Neuronal stem cell (in vitro differentiated cells): Measurements from ENCODE around the gene EDDM13.
"Not testable (repeated sequence)": the region's sequence is repeated elsewhere in the genome, so short reads cannot be mapped to it uniquely, and the experiment has no call there.

Source experiments
- DNase-seq: peaks from one replicate; pipeline ENCODE4 v3.0.0-alpha.2; 2013; ENCODE audit warnings: low spot score
- H2AFZ ChIP-seq: one replicate; pipeline ENCODE4 v1.6.1; 2013; ENCODE audit warnings: mild to moderate bottlenecking, low read length, inconsistent platforms
- H2AK5ac ChIP-seq: 2 replicates; pipeline ENCODE4 v1.6.1; 2013; ENCODE audit warnings: low read depth, mild to moderate bottlenecking, inconsistent platforms, low read length, moderate library complexity, mixed read lengths
- H2BK120ac ChIP-seq: 2 replicates; pipeline ENCODE4 v1.6.1; 2013; ENCODE audit warnings: low read depth, mild to moderate bottlenecking, inconsistent platforms, low read length, moderate library complexity, mixed read lengths
- H2BK12ac ChIP-seq: one replicate; pipeline ENCODE4 v1.6.1; 2013; ENCODE audit warnings: low read length, inconsistent platforms
- H2BK15ac ChIP-seq: 2 replicates; pipeline ENCODE4 v1.6.1; 2013; ENCODE audit warnings: mild to moderate bottlenecking, low read length, inconsistent platforms, mixed read lengths
- H2BK5ac ChIP-seq: one replicate; pipeline ENCODE4 v1.6.1; 2013; ENCODE audit warnings: inconsistent platforms, mild to moderate bottlenecking, low read length, moderate library complexity
- H3K14ac ChIP-seq: one replicate; pipeline ENCODE4 v1.6.1; 2013; ENCODE audit warnings: low read length, inconsistent platforms
- H3K18ac ChIP-seq: 2 replicates; pipeline ENCODE4 v1.6.1; 2013; ENCODE audit warnings: low read length, inconsistent platforms
- H3K23ac ChIP-seq: 2 replicates; pipeline ENCODE4 v1.6.1; 2013; ENCODE audit warnings: low read depth, mild to moderate bottlenecking, mixed read lengths, low read length, inconsistent platforms; ENCODE audit not compliant: poor library complexity
- H3K27ac ChIP-seq: replicated peaks from 3 replicates; pipeline ENCODE4 v1.5.1; 2013; ENCODE audit warnings: low read length, inconsistent platforms
- H3K27me3 ChIP-seq, 3 experiments: 2 replicates each; pipeline ENCODE4 v1.6.1; 2013; ENCODE audit warnings: low read length in 3 of 3, mild to moderate bottlenecking in 2 of 3, inconsistent platforms in 1 of 3, low read depth in 1 of 3, mixed read lengths in 1 of 3, moderate library complexity in 1 of 3; ENCODE audit not compliant: control insufficient read depth in 3 of 3, insufficient read depth in 3 of 3
- H3K36me3 ChIP-seq, 2 donors: replicated peaks in 1 of 2; 2 replicates each; pipeline ENCODE4 v1.6.1; 2013; ENCODE audit warnings: low read length in 2 of 2; ENCODE audit not compliant: control insufficient read depth in 2 of 2, insufficient read depth in 2 of 2
- H3K4ac ChIP-seq: 2 replicates; pipeline ENCODE4 v1.6.1; 2013; ENCODE audit warnings: inconsistent platforms, mild to moderate bottlenecking, low read length, moderate library complexity
- H3K4me1 ChIP-seq, 2 donors: 1 replicate in 1 of 2; 2 replicates in 1 of 2; pipeline ENCODE4 v1.6.1; 2013; ENCODE audit warnings: low read length in 2 of 2, low read depth in 1 of 2; ENCODE audit not compliant: control insufficient read depth in 2 of 2, insufficient read depth in 1 of 2
- H3K4me2 ChIP-seq: one replicate; pipeline ENCODE4 v1.6.1; 2013; ENCODE audit warnings: mild to moderate bottlenecking, low read length, inconsistent platforms; ENCODE audit not compliant: insufficient read depth, poor library complexity, severe bottlenecking
- H3K4me3 ChIP-seq, 2 donors: 2 replicates each; pipeline ENCODE4 v1.5.1; 2013; ENCODE audit warnings: low read length in 2 of 2, mild to moderate bottlenecking in 2 of 2, inconsistent platforms in 1 of 2, moderate library complexity in 1 of 2
- H3K79me1 ChIP-seq: one replicate; pipeline ENCODE4 v1.6.1; 2013; ENCODE audit warnings: low read depth, mild to moderate bottlenecking, inconsistent platforms, low read length, moderate library complexity
- H3K9ac ChIP-seq: one replicate; pipeline ENCODE4 v1.6.1; 2013; ENCODE audit warnings: mild to moderate bottlenecking, low read depth, low read length, inconsistent platforms; ENCODE audit not compliant: poor library complexity
- H3K9me3 ChIP-seq, 2 donors: replicated peaks in 1 of 2; 2 replicates each; pipeline versions ENCODE3 to v1.6.1; 2013; ENCODE audit warnings: low read length in 2 of 2, mild to moderate bottlenecking in 2 of 2, inconsistent platforms in 1 of 2, low read depth in 1 of 2, mixed read lengths in 1 of 2, moderate library complexity in 1 of 2; ENCODE audit not compliant: control insufficient read depth in 2 of 2, insufficient read depth in 1 of 2
- H4K8ac ChIP-seq: one replicate; pipeline ENCODE4 v1.6.1; 2013; ENCODE audit warnings: low read depth, mild to moderate bottlenecking, inconsistent platforms, low read length, moderate library complexity
- H4K91ac ChIP-seq: one replicate; pipeline ENCODE4 v1.6.1; 2013; ENCODE audit warnings: low read length, low read depth, mild to moderate bottlenecking, inconsistent platforms; ENCODE audit not compliant: poor library complexity
- WGBS, 2 donors: extraction: QIAGEN DNeasy Blood & Tissue Kit; methylation state at CpG; one replicate each; pipeline ENCODE4 v1.1.7; 2013; ENCODE audit warnings: missing lambda C conversion rate in 2 of 2, mixed read lengths in 1 of 2; ENCODE audit not compliant: insufficient read length in 2 of 2, insufficient replicate concordance in 1 of 2; ENCODE audit errors: extremely low coverage in 2 of 2; 5-methylcytosine and 5-hydroxymethylcytosine counted together

The EDDM13 gene

DNA sequence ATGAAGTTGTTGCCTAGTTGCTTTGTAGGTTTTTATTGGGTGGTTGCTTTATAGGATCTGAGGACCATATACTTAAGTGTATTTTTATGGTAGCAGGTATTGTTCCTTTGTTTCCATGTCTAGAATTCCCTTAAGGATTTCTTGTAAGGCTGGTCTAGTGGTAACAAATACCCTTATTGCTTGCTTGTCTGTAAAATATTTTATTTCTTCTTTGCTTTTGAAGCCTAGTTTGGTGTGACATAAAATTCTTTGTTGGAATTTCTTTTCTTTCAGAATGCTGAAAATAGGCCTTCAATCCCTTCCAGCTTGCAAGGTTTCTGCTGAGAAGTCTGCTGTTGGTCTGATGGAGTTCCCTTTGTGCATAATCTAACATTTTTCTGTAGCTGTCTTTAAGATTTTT lies 60.1 kb downstream of the EDDM13 start:
- Histone ChIP-seq H2BK5ac (no peak overlapping the region), H4K8ac (no peak overlapping the region), H2BK120ac (no peak overlapping the region), H3K4me1 (no peaks in the 10 kb centered on the region), H3K18ac (no peak overlapping the region), H2BK12ac (no peak overlapping the region), H3K79me1 (no peaks in the 10 kb centered on the region), H3K27me3 (no peaks in the 10 kb centered on the region), H3K23ac (no peak overlapping the region), H3K4me3 (no peak overlapping the region), H3K4ac (no peak overlapping the region), H3K9me3 (peaks cover 5 to 9% of the 10 kb centered on the region in 2 donors), H3K4me2 (no peak overlapping the region), H3K27ac (no peak overlapping the region), H4K91ac (no peak overlapping the region), H3K36me3 (no peaks in the 10 kb centered on the region), H2AFZ (no peak overlapping the region), H2AK5ac (no peak overlapping the region), H2BK15ac (no peak overlapping the region), H3K9ac (no peak overlapping the region), H3K14ac (no peak overlapping the region)
- DNase-seq, result no peak

DNA sequence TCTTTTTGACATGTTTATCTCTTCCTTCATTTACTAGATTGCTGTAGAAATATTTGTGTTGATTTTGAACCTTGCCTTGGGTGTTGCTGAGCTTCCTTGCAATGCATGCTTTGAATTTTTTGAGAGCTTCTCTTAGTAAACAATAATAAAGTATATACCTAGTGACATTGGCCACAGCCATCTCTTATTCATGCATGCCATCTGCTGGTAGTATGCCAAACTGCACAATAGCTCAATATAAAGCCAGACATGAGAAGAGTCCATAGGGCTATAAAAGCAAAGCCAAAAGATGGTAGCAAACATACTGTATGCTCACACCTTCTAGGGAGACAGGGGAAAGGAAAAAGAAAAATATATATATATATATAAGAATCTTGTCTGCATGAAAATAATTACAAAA lies 61.0 kb downstream of the EDDM13 start:
- H3K36me3 ChIP-seq, result no peaks in the 10 kb centered on the region
- no peak overlapping the region for H4K8ac ChIP-seq
- H3K18ac ChIP-seq, result no peak overlapping the region
- no peak overlapping the region for H2BK5ac ChIP-seq
- no peaks in the 10 kb centered on the region for H3K4me1 ChIP-seq
- H2AFZ ChIP-seq, result no peak overlapping the region
- H3K79me1 ChIP-seq, result no peaks in the 10 kb centered on the region
- H2AK5ac ChIP-seq, result no peak overlapping the region
- peaks cover 8 to 12% of the 10 kb centered on the region in 2 donors for H3K9me3 ChIP-seq
- no peaks in the 10 kb centered on the region for H3K27me3 ChIP-seq
- H2BK120ac ChIP-seq, result no peak overlapping the region
- H3K14ac ChIP-seq, result no peak overlapping the region
- no peak overlapping the region for H3K9ac ChIP-seq
- no peak overlapping the region for H3K27ac ChIP-seq
- no peak overlapping the region for H2BK12ac ChIP-seq
- no peak for DNase-seq
- no peak overlapping the region for H3K23ac ChIP-seq
- no peak overlapping the region for H2BK15ac ChIP-seq
- H3K4ac ChIP-seq, result no peak overlapping the region
- no peak overlapping the region for H4K91ac ChIP-seq
- no peak overlapping the region for H3K4me2 ChIP-seq
- H3K4me3 ChIP-seq, result no peak overlapping the region

DNA sequence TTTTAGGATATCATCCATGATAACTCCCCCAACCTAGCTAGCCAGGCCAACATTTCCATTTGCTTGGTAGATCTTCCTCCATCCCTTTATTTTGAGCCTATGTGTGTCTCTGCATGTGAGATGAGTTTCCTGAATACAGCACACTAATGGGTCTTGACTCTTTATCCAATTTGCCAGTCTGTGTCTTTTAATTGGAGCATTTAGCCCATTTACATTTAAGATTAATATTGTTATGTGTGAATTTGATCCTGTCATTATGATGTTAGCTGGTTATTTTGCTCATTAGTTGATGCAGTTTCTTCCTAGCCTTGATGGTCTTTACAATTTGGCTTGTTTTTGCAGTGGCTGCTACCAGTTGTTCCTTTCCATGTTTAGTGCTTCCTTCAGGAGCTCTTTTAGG lies 62.8 kb downstream of the EDDM13 start:
- not testable (repeated sequence) for H3K79me1 ChIP-seq, H3K36me3 ChIP-seq

DNA sequence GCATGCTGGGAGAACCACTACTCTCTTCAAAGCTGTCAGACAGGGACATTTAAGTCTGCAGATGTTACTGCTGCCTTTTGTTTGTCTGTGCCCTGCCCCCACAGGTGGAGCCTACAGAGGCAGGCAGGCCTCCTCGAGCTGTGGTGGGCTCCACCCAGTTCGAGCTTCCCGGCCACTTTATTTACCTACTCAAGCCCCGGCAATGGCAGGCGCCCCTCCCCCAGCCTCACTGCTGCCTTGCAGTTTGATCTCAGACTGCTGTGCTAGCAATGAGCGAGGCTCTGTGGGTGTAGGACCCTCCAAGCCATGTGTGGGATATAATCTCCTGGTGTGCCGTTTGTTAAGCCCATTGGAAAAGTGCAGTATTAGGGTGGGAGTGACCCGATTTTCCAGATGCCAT lies 64.5 kb downstream of the EDDM13 start:
- not testable (repeated sequence) for H2BK5ac ChIP-seq, H3K18ac ChIP-seq, H3K36me3 ChIP-seq, H3K23ac ChIP-seq, H3K27ac ChIP-seq, H3K14ac ChIP-seq, H3K4ac ChIP-seq, H3K4me3 ChIP-seq, H3K27me3 ChIP-seq, H2BK12ac ChIP-seq, H3K9ac ChIP-seq, H2AFZ ChIP-seq, H2AK5ac ChIP-seq, H3K79me1 ChIP-seq, H4K8ac ChIP-seq, H3K4me2 ChIP-seq, DNase-seq, H4K91ac ChIP-seq, H3K4me1 ChIP-seq, H2BK15ac ChIP-seq, H2BK120ac ChIP-seq
- peaks cover 13 to 27% of the 10 kb centered on the region in 2 donors for H3K9me3 ChIP-seq
- no CpG with 5 or more reads among the region's 8 CpGs for whole genome bisulfite sequencing, 2 donors

More for the DNA sequence above, 62.8 kb downstream of the EDDM13 start:
- H2BK15ac ChIP-seq, H3K18ac ChIP-seq, DNase-seq, H3K4me1 ChIP-seq, H4K8ac ChIP-seq, H2AFZ ChIP-seq, H3K4me2 ChIP-seq, H2AK5ac ChIP-seq, H4K91ac ChIP-seq, H2BK120ac ChIP-seq, H2BK12ac ChIP-seq, H2BK5ac ChIP-seq, H3K4ac ChIP-seq, H3K27me3 ChIP-seq, H3K14ac ChIP-seq, H3K27ac ChIP-seq, H3K4me3 ChIP-seq, H3K9ac ChIP-seq, H3K23ac ChIP-seq: not testable (repeated sequence)
- H3K9me3 ChIP-seq, result peaks cover 11 to 18% of the 10 kb centered on the region in 2 donors
